Thoracic aorta (tissue), 2 donors: ENCODE measurements around the gene SRD5A1. TPM values are rescaled to one million over a fixed set of nuclear protein-coding genes. Genes with fewer than 3 reads are reported as not detected.

Source experiments
- ATAC-seq: fragments of 150-250 bp; one replicate; pipeline ENCODE4 v1.8.0; 2017; ENCODE audit warnings: low read depth; ENCODE audit not compliant: insufficient number of reproducible peaks, low FRiP score
- DNase-seq: peaks from one replicate; pipeline ENCODE4 v3.0.0-alpha.2; 2020; ENCODE audit warnings: low spot score
- H3K27ac ChIP-seq, 2 donors: fragments of 200-600 bp; sonication (generic); 1 replicate in 1 of 2; 2 replicates in 1 of 2; pipeline ENCODE4 v1.5.1; 2016; ENCODE audit warnings: mild to moderate bottlenecking in 2 of 2, moderate library complexity in 2 of 2
- H3K27me3 ChIP-seq: fragments of 200-600 bp; sonication (generic); replicated peaks from 2 replicates; pipeline ENCODE4 v1.6.0; 2016; ENCODE audit warnings: mild to moderate bottlenecking; ENCODE audit not compliant: insufficient read depth
- H3K36me3 ChIP-seq: fragments of 200-600 bp; sonication (generic); one replicate; pipeline ENCODE4 v1.5.1; 2016
- H3K4me1 ChIP-seq, 2 donors: fragments of 200-600 bp; sonication (generic); 1 replicate in 1 of 2; 2 replicates in 1 of 2; pipeline versions ENCODE4 v1.5.1 to v1.6.0; 2016; ENCODE audit warnings: low read depth in 2 of 2, mild to moderate bottlenecking in 1 of 2; ENCODE audit not compliant: control insufficient read depth in 1 of 2
- H3K4me3 ChIP-seq: fragments of 200-600 bp; sonication (generic); 2 replicates; pipeline ENCODE4 v1.5.1; 2016; ENCODE audit warnings: mild to moderate bottlenecking
- H3K9me3 ChIP-seq: fragments of 200-600 bp; sonication (generic); 2 replicates; pipeline ENCODE4 v1.5.1; 2016
- total RNA-seq, 2 donors: library from RNA; depleted of rRNA; stranded (reverse); fragments of >200 nt; gene quantifications; one replicate each; pipeline versions ENCODE4 v1.1.0 to v1.2.3, GENCODE V29; 2016
- TF ChIP-seq, protein P1 (sequence below): fragments of 200-600 bp; sonication (generic); IDR thresholded peaks from one replicate; pipeline ENCODE4 v1.5.1; 2019; ENCODE audit warnings: antibody characterized with exemption

SRD5A1 gene
- total RNA-seq, 2 donors from 2014 or later, result 7.6 to 8.5 TPM

DNA sequence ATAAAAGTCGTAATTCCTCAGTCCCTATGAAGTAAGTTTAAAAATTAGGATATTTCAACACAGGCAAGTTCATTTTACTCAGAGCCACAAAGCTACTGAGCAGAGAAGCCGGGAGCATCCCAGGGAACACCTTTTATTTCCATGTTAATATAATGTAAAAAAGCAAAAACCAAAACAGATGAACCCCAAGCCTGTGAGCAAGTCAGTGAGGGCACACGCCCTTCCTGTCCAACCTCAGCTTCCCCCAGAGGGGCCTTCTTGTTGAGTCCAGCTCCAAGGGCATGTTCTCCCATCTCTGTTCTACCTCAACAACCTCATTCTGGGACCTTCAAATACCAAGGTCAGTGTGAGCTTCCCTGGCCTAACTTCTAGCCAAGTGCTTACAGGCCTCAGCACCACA, 25.2 kb upstream of the SRD5A1 start:
- Histone ChIP-seq H3K9me3 (no peaks in the 10 kb centered on the region), H3K27ac (no peak overlapping the region), H3K4me1 (peaks cover 0 to 17% of the 10 kb centered on the region in 2 donors), H3K27me3 (no peaks in the 10 kb centered on the region), H3K4me3 (no peak overlapping the region), H3K36me3 (peaks cover 65% of the 10 kb centered on the region)
- ATAC-seq (no peak), DNase-seq (no peak)
- TF ChIP-seq, protein P1, sequence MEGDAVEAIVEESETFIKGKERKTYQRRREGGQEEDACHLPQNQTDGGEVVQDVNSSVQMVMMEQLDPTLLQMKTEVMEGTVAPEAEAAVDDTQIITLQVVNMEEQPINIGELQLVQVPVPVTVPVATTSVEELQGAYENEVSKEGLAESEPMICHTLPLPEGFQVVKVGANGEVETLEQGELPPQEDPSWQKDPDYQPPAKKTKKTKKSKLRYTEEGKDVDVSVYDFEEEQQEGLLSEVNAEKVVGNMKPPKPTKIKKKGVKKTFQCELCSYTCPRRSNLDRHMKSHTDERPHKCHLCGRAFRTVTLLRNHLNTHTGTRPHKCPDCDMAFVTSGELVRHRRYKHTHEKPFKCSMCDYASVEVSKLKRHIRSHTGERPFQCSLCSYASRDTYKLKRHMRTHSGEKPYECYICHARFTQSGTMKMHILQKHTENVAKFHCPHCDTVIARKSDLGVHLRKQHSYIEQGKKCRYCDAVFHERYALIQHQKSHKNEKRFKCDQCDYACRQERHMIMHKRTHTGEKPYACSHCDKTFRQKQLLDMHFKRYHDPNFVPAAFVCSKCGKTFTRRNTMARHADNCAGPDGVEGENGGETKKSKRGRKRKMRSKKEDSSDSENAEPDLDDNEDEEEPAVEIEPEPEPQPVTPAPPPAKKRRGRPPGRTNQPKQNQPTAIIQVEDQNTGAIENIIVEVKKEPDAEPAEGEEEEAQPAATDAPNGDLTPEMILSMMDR, result no peak

DNA sequence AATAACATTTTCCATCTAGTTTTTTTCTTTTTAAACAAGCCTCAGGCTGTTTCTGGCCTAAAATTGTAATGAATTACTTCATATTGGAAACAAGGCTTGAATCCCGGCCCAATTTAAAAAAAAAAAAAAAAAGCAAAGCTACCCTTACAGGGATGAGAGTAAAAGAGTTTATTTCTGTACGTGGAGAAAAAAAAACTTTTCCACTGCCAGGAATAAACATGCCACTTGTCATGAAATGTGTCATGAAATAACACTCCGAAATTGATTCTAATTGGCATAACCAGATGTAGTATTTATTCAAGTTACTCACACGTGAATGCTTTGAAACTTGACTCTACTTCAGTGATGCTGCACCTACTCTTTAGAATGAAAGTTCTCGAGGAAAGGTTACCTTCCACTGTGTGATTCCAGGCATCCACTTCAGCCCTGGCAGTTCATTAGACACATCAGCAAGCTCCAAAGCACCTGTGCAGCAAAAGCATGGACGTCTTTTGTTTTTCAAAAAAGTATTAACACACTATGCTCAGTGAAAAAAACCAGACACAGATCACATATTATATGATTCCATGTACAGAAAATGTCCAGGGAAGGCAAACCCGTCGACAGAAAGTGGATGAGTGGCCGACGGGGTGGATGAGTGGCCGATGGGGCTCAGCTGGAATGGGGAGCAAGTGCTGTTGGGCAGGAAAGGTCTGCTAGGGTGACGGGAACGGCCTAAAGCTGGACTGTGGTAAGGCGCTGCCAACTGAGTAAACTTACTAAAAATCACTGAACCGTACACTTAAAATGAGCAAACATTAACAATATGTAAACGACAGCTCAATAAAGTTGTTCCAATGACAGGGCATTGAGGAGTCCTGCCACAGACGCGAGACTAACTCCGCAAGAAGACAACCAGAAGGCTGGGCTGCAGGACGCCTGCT, 21.6 kb upstream of the SRD5A1 start:
- peaks cover 0 to 17% of the 10 kb centered on the region in 2 donors for H3K4me1 ChIP-seq
- TF ChIP-seq, protein P1, result no peak
- no peaks in the 10 kb centered on the region for H3K9me3 ChIP-seq
- peak overlapping the region; percentile 49 to 60 for H3K27ac ChIP-seq
- no peaks in the 10 kb centered on the region for H3K27me3 ChIP-seq
- no peak overlapping the region for H3K4me3 ChIP-seq
- DNase-seq (no peak), ATAC-seq (peak; percentile 82)
- H3K36me3 ChIP-seq, result peaks cover 50% of the 10 kb centered on the region

DNA sequence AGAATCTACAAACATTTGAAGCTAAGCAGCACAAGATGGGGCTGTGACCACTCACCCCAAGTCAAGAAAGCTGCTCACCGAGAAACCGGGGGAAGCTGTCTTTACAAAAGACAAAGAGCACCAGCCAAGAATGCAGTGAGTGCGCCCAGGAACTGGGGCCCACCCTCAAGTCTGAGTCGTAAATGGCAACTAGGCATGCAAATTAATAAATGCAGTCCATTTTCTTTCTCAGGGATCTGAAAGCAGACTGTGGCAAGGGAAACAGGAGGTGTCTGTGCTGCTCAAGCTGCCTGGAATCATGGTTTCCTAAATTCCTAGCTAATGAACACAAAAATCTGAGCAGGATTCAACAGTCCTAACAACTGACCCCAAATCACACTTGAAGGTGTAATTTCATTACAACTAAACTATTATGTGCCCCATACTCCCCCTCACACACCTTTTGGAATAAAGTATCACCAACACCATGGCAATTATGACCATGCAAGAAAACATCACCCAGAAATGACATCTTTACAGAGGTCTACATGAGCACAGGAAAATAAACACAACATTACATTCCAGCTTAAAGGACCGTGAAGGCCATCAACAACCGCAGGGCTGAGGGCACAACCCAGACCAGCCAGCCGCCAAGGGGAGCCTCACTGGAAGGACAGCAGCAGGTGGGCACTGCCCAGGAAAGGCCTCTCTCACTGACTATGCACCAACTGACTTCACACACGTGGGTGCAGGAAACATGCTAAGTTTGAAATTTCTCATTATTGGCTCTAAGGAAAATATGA, 18.0 kb upstream of the SRD5A1 start:
- TF ChIP-seq, protein P1, result no peak
- H3K4me1 ChIP-seq, result peaks cover 0 to 17% of the 10 kb centered on the region in 2 donors
- H3K27me3 ChIP-seq, result no peaks in the 10 kb centered on the region
- no peak overlapping the region for H3K4me3 ChIP-seq
- H3K9me3 ChIP-seq, result no peaks in the 10 kb centered on the region
- peaks cover 37% of the 10 kb centered on the region for H3K36me3 ChIP-seq
- no peak for DNase-seq
- ATAC-seq, result no peak
- H3K27ac ChIP-seq, result no peak overlapping the region

DNA sequence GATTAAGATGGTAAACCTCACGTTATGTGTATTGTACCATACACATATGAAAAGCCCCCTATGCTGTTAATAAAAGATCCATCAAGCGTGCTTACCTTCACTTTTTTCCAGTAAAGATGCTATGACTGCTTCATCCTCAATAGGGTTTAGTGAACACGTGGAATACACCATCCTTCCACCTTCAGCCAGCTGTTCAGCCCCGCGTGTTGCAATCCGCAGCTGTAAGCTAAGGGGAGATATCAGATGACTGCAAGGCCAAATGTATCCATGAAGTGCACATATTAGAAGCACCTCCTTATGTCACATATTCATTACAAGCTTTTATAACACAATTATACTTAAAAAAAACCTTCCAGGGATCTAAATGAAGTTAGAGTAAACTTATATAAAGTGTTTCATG, 16.6 kb upstream of the SRD5A1 start:
- Histone ChIP-seq H3K27me3 (no peaks in the 10 kb centered on the region), H3K4me1 (peaks cover 0 to 4% of the 10 kb centered on the region in 2 donors), H3K4me3 (no peak overlapping the region), H3K27ac (no peak overlapping the region), H3K36me3 (peaks cover 33% of the 10 kb centered on the region), H3K9me3 (no peaks in the 10 kb centered on the region)
- TF ChIP-seq, protein P1, result no peak
- no peak for ATAC-seq
- DNase-seq, result no peak

DNA sequence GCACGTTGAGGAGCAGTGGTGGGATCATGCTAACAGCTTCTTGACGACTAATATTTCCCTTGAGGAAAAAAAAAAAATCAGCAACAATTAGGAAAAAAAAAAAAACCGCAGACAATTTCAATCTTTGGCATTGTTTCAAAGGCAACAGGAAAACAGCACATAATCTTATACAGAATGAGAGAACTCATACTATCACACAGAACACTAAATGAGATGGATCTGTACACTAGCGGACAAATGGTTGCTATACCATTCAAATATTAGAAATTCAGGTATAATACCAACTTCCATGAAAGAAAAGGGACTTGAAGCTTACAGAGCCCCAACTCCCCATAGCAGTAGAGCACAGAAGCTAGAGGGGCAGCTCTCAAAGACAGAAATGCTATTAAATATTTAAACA, 10.0 kb upstream of the SRD5A1 start:
- TF ChIP-seq, protein P1, result no peak
- Histone ChIP-seq H3K36me3 (peaks cover 22% of the 10 kb centered on the region), H3K27ac (no peak overlapping the region), H3K27me3 (no peaks in the 10 kb centered on the region), H3K4me3 (no peak overlapping the region), H3K9me3 (no peaks in the 10 kb centered on the region), H3K4me1 (no peaks in the 10 kb centered on the region)
- no peak for DNase-seq
- ATAC-seq, result no peak
